HuH-7.5 (cell line): ENCODE results near the gene BDKRB1.

Experiments
- DNase-seq: peaks from one replicate; pipeline ENCODE4 v3.0.0; 2011; ENCODE audit warnings: low spot score

BDKRB1 gene

DNA sequence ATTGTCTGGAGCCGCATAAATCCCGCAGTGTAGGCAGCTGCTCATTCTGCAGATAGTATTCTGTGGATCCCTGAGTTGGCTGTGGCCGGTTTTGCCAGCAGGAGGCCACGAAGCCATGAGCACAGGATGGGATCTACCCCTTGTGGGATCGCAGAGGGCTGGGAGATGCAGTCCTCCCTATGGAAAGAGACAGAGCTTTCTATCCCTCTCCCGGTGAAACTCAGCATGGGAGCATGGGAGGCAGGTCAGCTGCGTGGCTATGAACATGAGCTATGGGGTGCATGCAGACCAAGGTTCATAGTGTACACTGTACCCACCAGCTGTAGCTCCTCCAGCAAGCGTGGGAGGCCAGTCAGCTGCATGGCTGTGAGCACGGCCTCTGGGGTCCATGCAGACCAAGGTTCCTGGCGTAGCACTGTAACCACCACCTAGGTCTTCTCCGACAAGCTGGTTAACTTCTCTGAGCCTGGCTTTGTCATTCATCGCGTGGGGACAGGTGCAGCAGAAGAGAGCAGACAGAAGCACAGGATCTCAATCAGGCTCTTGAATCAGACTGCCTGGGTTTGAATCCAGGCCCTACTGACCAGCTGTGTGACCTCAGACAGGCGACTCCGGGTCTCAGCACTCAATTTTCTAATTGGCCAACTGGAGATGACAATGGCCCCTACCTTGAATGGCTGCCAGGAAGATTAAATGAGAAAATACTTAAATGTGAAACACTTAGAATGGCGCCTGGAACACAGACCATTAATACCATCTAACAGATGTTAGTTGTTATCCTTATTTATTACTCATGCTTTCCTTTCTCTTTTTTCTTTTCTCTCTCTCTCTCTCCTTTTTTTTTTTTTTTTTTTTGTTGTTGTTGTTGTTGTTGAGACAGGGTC is 6.0 kb downstream of the BDKRB1 start:
- peak; percentile 25 for DNase-seq

DNA sequence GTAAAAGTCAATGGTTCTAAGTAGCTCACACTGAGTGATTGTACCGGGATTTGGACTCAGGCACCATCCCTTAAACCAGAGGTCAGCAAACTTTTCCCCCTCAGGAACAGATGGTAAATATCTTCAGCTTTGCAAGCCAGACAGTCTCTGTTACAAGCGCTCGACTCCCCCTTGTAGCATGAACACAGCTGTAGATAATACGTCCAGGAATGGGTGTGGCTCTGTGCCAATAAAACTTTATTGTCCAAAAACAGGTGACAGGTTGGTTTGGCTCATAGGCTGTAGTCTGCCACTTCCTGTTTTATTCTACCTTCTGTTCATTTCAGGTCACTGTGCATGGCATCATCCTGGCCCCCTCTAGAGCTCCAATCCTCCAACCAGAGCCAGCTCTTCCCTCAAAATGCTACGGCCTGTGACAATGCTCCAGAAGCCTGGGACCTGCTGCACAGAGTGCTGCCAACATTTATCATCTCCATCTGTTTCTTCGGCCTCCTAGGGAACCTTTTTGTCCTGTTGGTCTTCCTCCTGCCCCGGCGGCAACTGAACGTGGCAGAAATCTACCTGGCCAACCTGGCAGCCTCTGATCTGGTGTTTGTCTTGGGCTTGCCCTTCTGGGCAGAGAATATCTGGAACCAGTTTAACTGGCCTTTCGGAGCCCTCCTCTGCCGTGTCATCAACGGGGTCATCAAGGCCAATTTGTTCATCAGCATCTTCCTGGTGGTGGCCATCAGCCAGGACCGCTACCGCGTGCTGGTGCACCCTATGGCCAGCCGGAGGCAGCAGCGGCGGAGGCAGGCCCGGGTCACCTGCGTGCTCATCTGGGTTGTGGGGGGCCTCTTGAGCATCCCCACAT is 7.6 kb downstream of the BDKRB1 start:
- no peak for DNase-seq

DNA sequence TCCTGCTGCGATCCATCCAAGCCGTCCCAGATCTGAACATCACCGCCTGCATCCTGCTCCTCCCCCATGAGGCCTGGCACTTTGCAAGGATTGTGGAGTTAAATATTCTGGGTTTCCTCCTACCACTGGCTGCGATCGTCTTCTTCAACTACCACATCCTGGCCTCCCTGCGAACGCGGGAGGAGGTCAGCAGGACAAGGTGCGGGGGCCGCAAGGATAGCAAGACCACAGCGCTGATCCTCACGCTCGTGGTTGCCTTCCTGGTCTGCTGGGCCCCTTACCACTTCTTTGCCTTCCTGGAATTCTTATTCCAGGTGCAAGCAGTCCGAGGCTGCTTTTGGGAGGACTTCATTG is 8.2 kb downstream of the BDKRB1 start:
- no peak for DNase-seq

DNA sequence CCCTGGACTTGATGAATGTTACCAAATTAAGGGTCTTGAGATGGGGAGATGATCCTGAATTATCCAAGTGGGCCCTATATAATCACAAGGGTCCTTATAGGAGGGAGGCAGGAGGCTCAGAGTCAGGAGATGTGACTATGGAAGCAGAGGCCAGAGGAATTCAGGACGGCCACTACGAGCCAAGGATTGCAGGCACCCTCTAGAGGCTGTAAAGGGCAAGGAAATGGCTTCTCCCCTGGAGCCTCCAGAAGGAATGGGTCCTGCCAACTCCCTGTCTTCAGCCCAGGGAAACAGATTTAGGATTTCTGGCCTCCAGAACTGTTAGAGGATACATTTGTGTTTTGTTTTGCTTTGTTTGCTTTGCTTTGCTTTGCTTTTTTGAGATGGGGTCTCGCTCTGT is 8.8 kb downstream of the BDKRB1 start:
- peak; percentile 43 for DNase-seq

DNA sequence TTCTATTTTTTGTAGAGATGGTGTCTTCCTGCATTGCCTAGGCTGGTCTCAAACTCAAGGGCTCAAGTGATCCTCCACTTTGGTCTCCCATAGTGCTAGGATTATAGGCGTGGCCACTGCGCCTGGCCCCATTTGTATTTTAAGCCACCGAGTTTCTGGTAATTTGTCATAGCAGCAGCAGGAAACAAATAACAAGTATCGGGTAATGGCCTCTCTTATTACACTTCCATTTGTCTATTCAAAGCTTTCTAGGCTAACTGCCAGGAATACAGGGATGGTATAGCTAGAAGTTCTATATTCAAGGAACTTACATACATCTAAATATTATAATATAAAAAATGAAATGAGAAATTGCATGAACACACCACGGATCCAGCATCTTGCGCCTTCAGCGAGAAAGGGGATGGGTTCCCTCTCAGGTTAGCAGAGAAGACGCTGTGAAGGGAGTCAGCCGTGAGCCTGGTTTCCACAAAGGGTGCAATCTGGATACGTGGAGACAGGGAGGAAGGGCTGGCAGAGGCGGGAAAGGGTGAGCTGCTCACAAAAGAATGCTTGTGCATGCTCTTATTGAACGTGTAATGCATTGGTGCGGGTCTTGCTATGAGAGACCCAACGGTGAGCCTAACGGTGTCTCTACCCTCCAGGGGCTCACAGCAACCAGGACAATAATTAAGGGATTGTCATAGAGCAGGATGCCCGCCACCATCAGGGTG is 9.5 kb downstream of the BDKRB1 start:
- no peak for DNase-seq

DNA sequence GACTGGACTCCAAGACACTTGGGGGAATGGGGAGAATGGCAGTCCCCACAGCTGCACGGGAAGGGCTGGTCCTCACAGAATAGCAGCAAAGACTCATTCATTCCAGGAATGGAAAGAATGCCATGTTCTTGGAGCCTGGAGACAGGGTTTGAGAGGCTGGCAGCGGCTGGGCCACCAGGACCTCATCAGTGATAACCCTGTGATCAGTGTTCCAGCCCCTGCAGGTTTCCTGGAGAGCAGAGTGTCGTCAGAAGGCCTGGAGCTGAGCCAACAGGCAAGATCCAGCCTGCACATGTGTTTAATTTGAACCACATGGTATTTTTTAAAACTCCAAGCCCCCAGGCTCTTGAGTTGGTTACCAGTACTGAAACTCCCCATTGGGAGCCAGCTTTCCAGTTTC is 11.3 kb downstream of the BDKRB1 start:
- DNase-seq = no peak

DNA sequence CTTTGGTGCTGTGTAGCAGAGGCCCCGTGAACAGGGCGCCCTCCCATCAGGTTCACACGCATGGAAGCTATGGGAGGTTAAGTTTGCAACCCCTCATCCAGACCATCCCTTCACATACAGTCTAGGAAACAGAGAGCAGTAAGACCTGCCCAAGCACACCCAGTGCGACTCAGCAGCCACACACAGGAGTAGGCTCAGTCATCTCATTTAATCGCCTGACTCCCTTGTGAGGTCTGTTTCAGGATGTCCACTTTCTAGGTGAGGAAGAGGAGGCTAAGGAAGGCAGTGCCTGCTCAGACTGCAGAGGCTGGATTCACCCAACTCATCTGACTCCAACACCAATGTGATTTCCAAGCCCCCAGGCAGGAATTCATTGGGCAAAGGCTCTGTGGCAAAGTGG is 11.9 kb downstream of the BDKRB1 start:
- no peak for DNase-seq

DNA sequence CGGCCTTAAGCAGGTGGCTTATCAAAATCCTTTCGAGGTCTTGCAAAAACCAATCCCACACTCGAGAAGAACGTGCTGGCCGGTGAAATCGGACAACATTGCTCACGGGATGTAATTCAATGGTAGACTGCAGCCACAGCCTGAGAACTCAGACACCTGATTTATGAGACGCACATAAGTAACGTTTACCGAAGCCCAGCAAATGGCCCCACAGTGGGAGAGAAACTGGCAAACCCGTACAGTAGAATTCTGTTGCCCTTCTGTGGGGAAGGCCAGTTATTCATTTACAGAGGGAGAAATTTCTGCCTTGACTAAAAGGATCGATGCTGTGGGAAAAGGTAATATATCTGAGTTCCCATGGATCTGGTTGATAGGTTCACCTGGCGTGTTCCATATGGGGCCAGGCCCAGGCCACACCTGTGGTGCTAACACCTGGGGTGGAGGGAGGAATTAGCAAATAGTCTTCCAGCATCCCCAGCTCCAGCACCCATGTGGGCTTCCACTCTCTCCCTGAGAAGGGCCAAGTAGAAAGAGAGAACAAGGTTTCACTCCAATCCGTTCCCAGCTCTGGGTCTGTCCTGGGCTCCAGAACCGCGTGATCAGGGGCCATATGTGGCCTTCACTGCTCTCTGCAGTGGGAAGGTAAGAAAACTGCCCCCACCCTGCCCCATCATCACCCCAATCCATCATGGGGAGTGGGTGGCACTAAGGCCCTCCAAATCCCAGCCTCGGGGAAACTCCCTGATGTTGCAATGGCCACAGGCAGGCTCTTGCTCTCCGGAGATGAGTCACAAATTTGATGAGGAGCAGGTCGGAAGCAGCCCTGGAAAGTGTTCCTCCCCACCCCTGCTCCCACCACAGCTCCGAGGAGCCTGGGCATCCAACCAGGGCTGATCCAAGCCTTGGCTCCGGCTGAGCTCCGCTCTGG is 12.7 kb downstream of the BDKRB1 start:
- peak; percentile 27 for DNase-seq

DNA sequence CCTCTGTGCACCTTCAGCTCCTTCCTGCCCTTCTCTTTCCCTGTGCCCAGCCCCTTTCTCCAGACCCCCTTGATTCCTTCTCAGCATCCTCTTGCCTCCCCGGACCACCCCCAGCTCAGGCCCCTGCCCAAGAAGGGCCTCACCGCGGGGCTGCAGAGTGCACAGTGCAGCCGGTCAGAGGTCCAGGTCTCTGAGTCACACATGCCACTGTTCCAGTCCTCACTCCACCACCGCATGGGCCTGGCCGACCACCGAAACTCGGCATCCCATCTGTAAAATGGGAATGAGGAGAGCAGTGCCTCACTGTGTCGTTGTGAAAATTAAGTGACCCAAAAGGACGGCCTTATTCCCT is 13.3 kb downstream of the BDKRB1 start:
- DNase-seq = no peak

- DNase-seq = no peak
Measured at GRCh38 chr14:96270565-96271420, 14.8 kb downstream of the BDKRB1 start.

DNA sequence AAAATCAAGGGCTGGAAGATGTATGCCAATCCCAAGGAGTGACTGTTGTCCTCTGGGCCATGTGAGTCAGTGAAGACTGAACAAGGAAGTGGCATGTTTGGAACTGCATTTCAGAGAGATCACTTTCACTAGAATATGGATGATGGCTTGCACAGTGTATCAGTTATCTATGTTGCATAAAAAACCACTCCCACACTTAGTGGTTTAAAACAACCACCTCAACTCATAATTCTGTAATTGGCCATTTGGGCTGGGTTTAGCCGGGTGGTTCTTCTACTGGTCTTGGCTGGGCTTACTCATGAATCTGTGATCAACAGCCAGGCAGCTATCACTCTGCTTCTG is 15.4 kb downstream of the BDKRB1 start:
- DNase-seq = no peak

GRCh38 chr14:96272777-96273473 is 16.9 kb downstream of the BDKRB1 start:
- DNase-seq = no peak

DNA sequence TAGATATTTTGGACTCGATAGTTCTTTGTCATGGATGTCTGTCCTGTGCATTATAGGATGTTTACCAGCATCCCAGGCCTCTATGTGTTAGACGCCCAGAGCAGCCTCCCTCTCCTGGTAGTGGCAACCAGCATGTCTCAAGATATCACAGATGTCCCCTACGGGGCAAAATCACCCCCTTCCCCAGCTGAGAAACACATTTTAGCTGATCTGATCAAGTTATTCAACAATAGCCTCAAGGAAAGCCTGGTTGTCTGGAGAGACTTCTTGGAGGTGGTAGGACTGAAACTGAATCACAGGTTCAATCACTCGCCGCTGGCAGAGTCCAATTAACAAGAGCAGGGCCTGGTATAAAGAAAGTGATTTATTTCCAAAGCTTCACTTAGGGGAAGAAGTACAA is 17.6 kb downstream of the BDKRB1 start:
- no peak for DNase-seq

DNA sequence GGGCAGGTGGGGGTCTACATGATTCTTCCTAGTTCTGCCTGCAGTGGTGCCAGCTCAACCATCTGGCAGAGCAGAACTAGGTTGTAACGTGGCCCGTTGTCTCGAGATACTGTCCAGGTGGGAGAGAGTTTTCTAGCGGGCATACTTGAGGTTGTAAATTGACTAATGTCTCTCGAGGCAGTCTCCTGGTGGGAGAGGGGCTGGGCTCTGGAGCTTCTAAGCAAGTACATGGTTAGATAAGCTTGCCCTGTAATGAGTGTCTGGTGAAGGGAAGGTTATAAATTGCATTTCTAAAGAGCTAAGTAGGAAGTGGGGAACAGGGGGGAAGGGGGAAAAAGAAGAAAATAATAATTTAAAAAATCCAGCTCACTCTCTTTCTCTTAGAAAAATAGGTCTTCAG is 18.1 kb downstream of the BDKRB1 start:
- no peak for DNase-seq

GRCh38 chr14:96274543-96274942 is 18.5 kb downstream of the BDKRB1 start:
- DNase-seq = no peak

GRCh38 chr14:96275177-96276112 is 19.4 kb downstream of the BDKRB1 start:
- DNase-seq = peak; percentile 53

- no peak for DNase-seq
Measured at GRCh38 chr14:96277890-96278289, 21.9 kb downstream of the BDKRB1 start.

DNA sequence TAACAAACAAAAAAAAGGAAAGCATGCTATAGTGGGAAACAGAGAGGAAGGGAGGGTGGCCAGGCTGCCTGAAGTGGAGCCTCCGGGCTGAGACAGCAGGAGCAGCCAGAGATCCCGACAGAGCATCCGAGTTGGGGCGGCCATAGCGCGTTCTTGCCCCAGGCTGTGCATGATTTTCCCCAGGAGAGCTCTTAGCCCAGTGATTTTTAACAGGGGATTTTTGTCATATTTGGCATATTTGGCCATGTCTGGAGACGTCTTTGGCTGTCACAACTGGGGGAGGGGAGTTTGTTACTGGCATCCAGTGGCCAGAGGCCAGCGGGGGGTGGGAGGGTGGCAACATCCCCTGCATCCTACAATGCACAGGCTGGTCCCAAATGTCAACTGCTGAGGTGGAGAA is 23.6 kb downstream of the BDKRB1 start:
- DNase-seq = no peak

DNA sequence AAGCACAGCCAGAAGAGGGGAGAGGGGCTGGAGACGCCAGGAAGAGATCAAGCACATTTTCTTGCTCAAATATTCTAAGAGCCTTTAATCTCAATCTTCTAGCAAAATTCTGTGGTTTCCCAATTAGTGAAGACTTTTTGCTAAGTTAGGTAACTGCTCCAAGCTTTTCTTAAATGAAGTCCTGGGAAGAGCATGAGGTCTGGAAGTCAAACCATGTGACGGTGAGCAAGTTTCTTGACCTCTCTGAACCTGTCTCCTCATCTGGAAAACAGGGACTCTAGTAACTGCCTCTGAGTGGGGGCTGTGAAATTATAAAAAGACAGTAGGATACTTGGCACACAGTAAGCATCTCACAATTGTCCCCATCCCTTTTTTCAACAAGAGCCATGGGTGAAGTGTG is 24.1 kb downstream of the BDKRB1 start:
- no peak for DNase-seq
